Coronary artery (tissue), 2 donors: Measurements from ENCODE around the gene ZNF582.

Experiments used
- DNase-seq: peaks from one replicate; pipeline ENCODE4 v3.0.0-alpha.2; 2017; ENCODE audit warnings: low spot score
- H3K27ac ChIP-seq, 2 donors: fragments of 200-600 bp; sonication (generic); one replicate each; pipeline ENCODE4 v1.5.1; 2016 to 2019
- H3K4me3 ChIP-seq: fragments of 200-600 bp; sonication (generic); 2 replicates; pipeline ENCODE4 v1.5.1; 2016; ENCODE audit warnings: mild to moderate bottlenecking, moderate library complexity
- TF ChIP-seq, protein P1 (sequence below): fragments of 200-600 bp; sonication (generic); IDR thresholded peaks from one replicate; pipeline ENCODE4 v1.5.1; 2019; ENCODE audit warnings: antibody characterized with exemption

The ZNF582 gene

DNA sequence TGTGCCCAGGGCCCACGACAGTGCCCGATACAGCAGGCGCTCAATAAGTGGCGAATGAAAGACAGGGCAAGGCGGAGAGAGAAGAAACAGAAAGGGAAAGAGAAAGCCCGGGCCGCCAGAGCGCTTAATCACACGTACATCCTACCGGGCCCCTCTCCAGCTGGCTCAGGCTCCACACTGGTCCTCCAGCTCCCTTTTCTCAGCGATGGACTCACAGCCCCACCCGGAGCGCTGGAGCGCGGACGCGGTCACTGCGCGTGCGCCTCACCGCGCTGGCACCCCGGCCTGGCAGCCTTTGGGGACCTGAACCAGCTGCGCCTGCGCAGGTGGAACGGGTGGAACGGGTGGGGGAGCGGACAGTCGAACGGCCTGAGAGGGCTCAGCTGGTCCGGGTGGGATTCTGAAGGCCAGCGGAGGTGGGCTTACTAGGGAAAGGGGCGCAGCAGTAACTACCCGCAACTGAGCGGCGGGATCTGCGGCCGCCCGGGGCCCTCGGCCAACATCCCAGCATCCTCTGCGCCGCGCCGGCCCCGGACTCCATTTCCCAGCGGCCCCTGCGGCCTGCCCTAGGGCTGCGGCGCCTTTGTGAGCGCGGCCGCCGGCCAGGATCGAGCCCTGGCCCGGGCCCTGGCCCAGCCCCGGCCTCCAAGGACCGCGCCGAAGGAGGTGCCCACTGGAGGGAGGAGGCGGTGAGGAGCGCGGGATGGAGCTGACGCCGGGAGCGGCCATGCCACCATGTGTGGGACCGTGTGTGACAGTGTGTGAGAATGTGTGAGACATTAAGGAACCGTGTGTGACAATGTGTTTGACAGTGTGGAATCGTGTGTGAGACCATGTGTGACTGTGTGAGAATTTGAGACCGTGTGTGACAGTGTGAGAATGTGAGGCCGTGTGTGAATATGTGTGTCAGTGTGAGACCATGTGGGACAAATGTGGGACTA lies 10.7 kb upstream of the ZNF582 start, which contains the start of gene ZNF583:
ZNF583 (plus strand) TSS at position 569 of the 941 bp plus-strand sequence. CDS start 2,783 bp downstream, outside the sequence.
- TF ChIP-seq, protein P1, sequence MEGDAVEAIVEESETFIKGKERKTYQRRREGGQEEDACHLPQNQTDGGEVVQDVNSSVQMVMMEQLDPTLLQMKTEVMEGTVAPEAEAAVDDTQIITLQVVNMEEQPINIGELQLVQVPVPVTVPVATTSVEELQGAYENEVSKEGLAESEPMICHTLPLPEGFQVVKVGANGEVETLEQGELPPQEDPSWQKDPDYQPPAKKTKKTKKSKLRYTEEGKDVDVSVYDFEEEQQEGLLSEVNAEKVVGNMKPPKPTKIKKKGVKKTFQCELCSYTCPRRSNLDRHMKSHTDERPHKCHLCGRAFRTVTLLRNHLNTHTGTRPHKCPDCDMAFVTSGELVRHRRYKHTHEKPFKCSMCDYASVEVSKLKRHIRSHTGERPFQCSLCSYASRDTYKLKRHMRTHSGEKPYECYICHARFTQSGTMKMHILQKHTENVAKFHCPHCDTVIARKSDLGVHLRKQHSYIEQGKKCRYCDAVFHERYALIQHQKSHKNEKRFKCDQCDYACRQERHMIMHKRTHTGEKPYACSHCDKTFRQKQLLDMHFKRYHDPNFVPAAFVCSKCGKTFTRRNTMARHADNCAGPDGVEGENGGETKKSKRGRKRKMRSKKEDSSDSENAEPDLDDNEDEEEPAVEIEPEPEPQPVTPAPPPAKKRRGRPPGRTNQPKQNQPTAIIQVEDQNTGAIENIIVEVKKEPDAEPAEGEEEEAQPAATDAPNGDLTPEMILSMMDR, result no peak
- H3K4me3 ChIP-seq, result peak within 1 kb of the TSS; percentile 93
- peak; percentile 97 for DNase-seq
- H3K27ac ChIP-seq, result peak within 1 kb of the TSS; percentile 97 to 99

DNA sequence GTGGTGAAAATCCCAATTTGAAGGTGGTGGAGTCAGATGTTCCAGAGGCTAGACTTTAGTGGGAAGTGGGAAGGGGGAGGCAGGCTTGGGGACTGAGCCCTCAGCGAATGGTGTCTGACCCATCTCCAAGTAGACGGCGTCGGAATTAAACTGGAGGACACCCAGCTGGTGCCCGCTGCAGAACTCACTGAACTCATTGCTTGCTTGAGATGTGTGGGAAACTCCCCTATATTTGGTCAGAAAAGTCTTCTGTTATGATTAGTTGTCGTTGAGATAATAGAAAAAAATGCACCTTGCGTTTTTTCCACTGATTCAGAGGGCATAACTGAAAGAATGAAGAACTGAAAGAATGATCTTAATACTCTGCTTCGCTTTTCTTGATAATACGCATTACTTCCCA lies 9.9 kb upstream of the ZNF582 start:
- no peak for DNase-seq
- TF ChIP-seq, protein P1, result no peak
- H3K4me3 ChIP-seq, result peak overlapping the region; percentile 93
- peak overlapping the region; percentile 97 to 99 for H3K27ac ChIP-seq

DNA sequence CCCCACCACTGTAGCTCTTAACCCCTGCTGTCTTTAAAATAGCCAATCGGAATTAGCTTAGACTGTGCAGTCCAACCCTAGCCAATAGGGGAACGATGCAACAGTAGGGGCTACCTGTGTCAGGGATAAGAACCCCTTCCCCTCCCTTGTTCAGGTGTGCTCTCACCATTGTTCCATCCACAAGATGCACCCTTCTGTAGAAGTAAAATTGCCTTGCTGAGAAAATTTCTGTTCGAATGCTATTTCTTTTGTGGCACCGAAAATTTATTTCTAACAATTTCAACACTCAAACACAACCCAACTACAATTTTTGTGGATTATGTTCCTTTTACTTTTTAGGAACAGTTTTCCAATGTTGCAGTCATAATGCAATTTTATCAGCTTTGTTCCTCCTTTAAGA lies 7.2 kb upstream of the ZNF582 start:
- TF ChIP-seq, protein P1, result no peak
- Histone ChIP-seq H3K4me3 (no peak overlapping the region), H3K27ac (no peak overlapping the region)
- DNase-seq, result no peak

DNA sequence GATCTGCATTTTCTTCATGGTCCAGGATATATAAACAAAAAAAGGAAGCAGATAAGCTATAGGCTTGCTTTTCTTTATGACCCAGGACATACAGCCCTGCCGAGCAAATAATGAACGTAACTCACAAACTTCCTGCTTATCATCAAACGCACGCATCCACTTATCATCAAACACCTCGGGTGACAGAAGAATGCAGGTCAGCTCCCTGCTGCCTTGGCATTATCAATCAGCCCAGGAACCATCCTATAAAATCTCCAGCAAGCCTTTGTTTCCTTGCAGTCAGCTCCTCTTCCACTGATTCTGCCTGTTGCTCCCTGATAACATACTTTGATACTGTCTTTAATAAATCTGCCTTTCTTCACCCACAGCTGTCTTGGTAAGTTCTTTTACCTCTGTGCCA lies 5.5 kb upstream of the ZNF582 start:
- TF ChIP-seq, protein P1, result no peak
- no peak overlapping the region for H3K4me3 ChIP-seq
- no peak for DNase-seq
- no peak overlapping the region for H3K27ac ChIP-seq

DNA sequence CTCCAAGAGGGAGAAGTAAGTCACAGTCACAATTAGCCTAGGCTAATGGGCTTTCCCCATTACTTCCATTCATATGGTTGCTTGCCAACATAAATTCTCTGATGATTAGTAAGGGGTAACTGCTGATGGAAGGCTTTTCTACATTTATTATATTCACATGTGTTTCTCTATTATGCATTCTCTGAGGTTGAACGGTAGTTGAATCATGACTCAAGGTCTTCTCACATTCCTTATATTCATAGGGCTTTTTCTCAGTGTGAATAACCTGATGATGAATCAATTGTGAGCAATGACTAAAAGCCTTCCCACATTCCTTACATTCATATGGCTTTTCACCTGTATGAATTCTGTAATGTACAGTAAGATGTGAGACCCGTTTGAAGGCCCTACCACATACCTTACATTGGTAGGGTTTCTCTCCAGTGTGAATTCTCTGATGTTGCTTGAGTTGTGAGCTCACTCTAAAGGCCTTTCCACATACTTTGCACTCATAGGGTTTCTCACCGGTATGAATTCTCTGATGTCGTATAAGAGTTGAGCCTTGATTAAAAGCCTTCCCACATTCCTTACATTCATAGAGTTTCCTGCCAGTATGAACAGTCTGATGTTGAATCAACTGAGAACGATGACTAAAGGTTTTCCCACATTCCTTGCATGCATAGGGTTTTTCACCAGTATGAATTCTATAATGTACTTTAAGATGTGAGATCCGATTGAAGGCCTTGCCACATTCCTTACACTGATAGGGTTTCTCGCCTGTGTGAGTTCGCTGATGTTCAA lies 9.3 kb downstream of the ZNF582 start:
- TF ChIP-seq, protein P1, result no peak
- no peak overlapping the region for H3K4me3 ChIP-seq
- DNase-seq, result no peak
- H3K27ac ChIP-seq, result no peak overlapping the region

DNA sequence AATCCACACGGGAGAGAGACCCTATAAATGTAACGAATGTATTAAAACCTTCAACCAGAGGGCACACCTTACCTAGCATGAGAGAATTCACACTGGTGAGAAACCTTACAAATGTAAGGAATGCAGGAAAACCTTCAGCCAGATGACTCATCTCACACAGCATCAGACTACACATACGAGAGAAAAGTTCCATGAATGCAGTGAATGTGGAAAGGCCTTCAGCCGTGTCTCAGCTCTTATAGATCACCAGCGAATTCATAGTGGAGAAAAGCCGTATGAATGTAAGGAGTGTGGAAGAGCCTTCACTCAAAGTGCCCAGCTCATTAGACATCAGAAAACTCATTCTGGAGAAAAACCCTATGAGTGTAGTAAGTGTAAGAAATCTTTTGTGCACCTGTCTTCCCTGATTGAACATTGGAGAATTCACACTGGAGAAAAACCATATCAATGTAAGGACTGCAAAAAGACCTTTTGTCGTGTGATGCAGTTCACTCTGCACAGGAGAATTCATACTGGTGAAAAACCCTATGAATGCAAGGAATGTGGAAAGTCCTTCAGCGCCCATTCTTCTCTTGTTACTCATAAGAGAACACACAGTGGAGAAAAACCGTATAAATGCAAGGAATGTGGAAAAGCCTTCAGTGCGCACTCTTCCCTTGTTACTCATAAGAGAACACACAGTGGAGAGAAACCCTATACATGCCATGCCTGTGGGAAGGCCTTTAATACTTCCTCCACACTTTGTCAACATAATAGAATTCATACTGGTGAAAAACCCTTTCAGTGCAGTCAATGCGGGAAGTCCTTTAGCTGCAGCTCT lies 16.0 kb downstream of the ZNF582 start:
- Histone ChIP-seq H3K27ac (no peak overlapping the region), H3K4me3 (peak overlapping the region; percentile 18)
- TF ChIP-seq, protein P1, result no peak
- DNase-seq, result no peak
